K562 (cell line): ENCODE measurements around the gene DGCR8. TPM values are rescaled to one million over a fixed set of nuclear protein-coding genes. Genes with fewer than 3 reads are reported as not detected.

Experiments
- ATAC-seq: fragments of 200-7000 bp; cut with Tn5 transposase; 3 replicates; pipeline ENCODE4 v1.9.1; 2020; ENCODE audit warnings: moderate library complexity
- BruUV-seq: library from RNA; stranded (reverse); fragments of 400-500 nt; replicated peaks from 2 replicates; lab custom pipeline; 2021; lab: Mats Ljungman, UMichigan
- CTCF ChIA-PET: fragments of 300-600 bp; formaldehyde crosslinking; extraction: SDS; loops from one replicate; lab custom pipeline; 2021; ENCODE audit warnings: low intra/inter-chr PET ratio; lab: Yijun Ruan, JAX
- POLR2A ChIA-PET: fragments of 300-600, 350-650 bp; sonication (Branson Sonifier 250); formaldehyde crosslinking; extraction: SDS; loops from one replicate; lab custom pipeline; 2021; ENCODE audit warnings: antibody characterized with exemption, inconsistent platforms; lab: Yijun Ruan, JAX
- DNase-seq, 4 experiments: peaks; one replicate each; pipeline versions ENCODE4 v3.0.0 to v3.0.0-alpha.2; 2011 to 2018; ENCODE audit warnings: low spot score in 3 of 4, mixed read lengths in 3 of 4; ENCODE audit errors: extremely low read depth in 1 of 4
- FAIRE-seq: peaks from 2 replicates; lab custom pipeline; 2011; peaks lifted over from hg19 to GRCh38; lab: Jason Lieb, UNC
- H2AFZ ChIP-seq: 2 replicates; pipeline ENCODE4 v1.6.0; 2011; ENCODE audit warnings: low read depth, low read length, control low read depth, inconsistent platforms
- H3K27ac ChIP-seq: fragments of 200-600 bp; 3 replicates; pipeline ENCODE4 v1.8.0; 2011; ENCODE audit warnings: low read depth, mild to moderate bottlenecking, control low read depth, inconsistent platforms, low read length, moderate library complexity, mixed read lengths; ENCODE audit errors: extremely low read depth
- H3K27me3 ChIP-seq, 2 experiments: fragments of 300-600 bp in 1 of 2; 2 replicates in 1 of 2; 3 replicates in 1 of 2; pipeline versions ENCODE4 v1.6.0 to v1.8.0; 2011; ENCODE audit warnings: inconsistent platforms in 2 of 2, low read length in 2 of 2, mild to moderate bottlenecking in 1 of 2, mixed read lengths in 1 of 2, moderate library complexity in 1 of 2; ENCODE audit not compliant: control insufficient read depth in 2 of 2, insufficient read depth in 2 of 2
- H3K36me3 ChIP-seq: fragments of 300-600 bp; 3 replicates; pipeline ENCODE4 v1.8.0; 2011; ENCODE audit warnings: mild to moderate bottlenecking, low read length, inconsistent platforms; ENCODE audit not compliant: control insufficient read depth, insufficient read depth
- H3K4me1 ChIP-seq, 2 experiments: fragments of 200-600 bp in 1 of 2; replicated peaks in 1 of 2; 2 replicates in 1 of 2; 3 replicates in 1 of 2; pipeline versions ENCODE4 v1.5.1 to v1.8.0; 2011; ENCODE audit warnings: inconsistent platforms in 2 of 2, low read length in 2 of 2, mild to moderate bottlenecking in 1 of 2, mixed read lengths in 1 of 2, moderate library complexity in 1 of 2; ENCODE audit not compliant: control insufficient read depth in 2 of 2, insufficient read depth in 2 of 2
- H3K4me2 ChIP-seq: 2 replicates; pipeline ENCODE4 v1.6.1; 2011; ENCODE audit warnings: low read length, control low read depth, inconsistent platforms, mixed read lengths; ENCODE audit not compliant: insufficient read depth
- H3K4me3 ChIP-seq: fragments of 200-600 bp; sonication (generic), shearing (Covaris generic); 2 replicates; pipeline ENCODE4 v1.5.1; 2016; ENCODE audit warnings: control low read depth, inconsistent platforms
- H3K79me2 ChIP-seq: fragments of 200-600 bp; 3 replicates; pipeline ENCODE4 v1.8.0; 2011; ENCODE audit warnings: low read length, inconsistent platforms; ENCODE audit not compliant: control insufficient read depth, insufficient read depth
- H3K9ac ChIP-seq, 2 experiments: 2 replicates each; pipeline versions ENCODE4 v1.6.0 to v1.6.1; 2011; ENCODE audit warnings: low read depth in 2 of 2, low read length in 2 of 2, control low read depth in 1 of 2, inconsistent platforms in 1 of 2, mild to moderate bottlenecking in 1 of 2, mixed read lengths in 1 of 2; ENCODE audit not compliant: insufficient read depth in 1 of 2
- H3K9me1 ChIP-seq: one replicate; pipeline ENCODE4 v1.6.0; 2011; ENCODE audit warnings: inconsistent platforms, mild to moderate bottlenecking, low read length, moderate library complexity; ENCODE audit not compliant: control insufficient read depth, insufficient read depth
- H3K9me3 ChIP-seq: replicated peaks from 2 replicates; pipeline ENCODE4 v1.5.1; 2011; ENCODE audit warnings: low read depth, low read length, inconsistent platforms; ENCODE audit not compliant: control insufficient read depth, insufficient read depth
- H4K20me1 ChIP-seq: replicated peaks from 2 replicates; pipeline ENCODE4 v1.6.1; 2011; ENCODE audit warnings: low read length, inconsistent platforms, mixed read lengths; ENCODE audit not compliant: control insufficient read depth, insufficient read depth
- E2F8 ChIP-seq: fragments of 450-650 bp; IDR thresholded peaks from 2 replicates; pipeline ENCODE4 v1.7.1; 2018; ENCODE audit warnings: mild to moderate bottlenecking, low read depth; ENCODE audit not compliant: partially characterized antibody
- HNRNPLL ChIP-seq: fragments of 200-400 bp; formaldehyde crosslinking; IDR thresholded peaks from 2 replicates; pipeline ENCODE4 v1.6.1; 2017; ENCODE audit warnings: low read length, low read depth, mild to moderate bottlenecking; ENCODE audit not compliant: poor library complexity, severe bottlenecking
- SRF ChIP-seq, 2 experiments: fragments of 250-450, 450-650 bp in 1 of 2; sonication (Bioruptor Pico) in 1 of 2; sonication (generic) in 1 of 2; formaldehyde crosslinking; IDR thresholded peaks; 2 replicates each; pipeline versions ENCODE4 v1.5.0 to v1.5.1; 2020 to 2022; ENCODE audit warnings: mild to moderate bottlenecking in 1 of 2, missing genetic modification reagents in 1 of 2
- WGBS: fragments of 100-300 bp; shearing (Covaris generic); methylation state at CpG from one replicate; pipeline ENCODE4 v1.1.6; 2016; ENCODE audit warnings: low coverage, mixed read lengths; ENCODE audit not compliant: insufficient coverage; ENCODE audit errors: missing lambda C conversion rate; 5-methylcytosine and 5-hydroxymethylcytosine counted together
- in situ Hi-C: fragments of 300-500 bp; cut with MboI; formaldehyde crosslinking; loops from 4 replicates; pipeline ENCODE4 v1.15.0; 2018; ENCODE audit warnings: inconsistent platforms, mixed read lengths
- intact Hi-C: fragments of 100-400 bp; cut with micrococcal nuclease; formaldehyde crosslinking; loops from 2 replicates; pipeline ENCODE4 v1.14.2; 2022
- polyA plus RNA-seq, 8 experiments: library from polyadenylated mRNA; depleted of rRNA in 4 of 8; stranded (reverse) in 5 of 8; unstranded in 3 of 8; fragments of >200 nt; fragmentation: Nextera tagmentation in 2 of 8; fragmentation: Illumina TruSeq in 1 of 8; extraction: Ambion mirVana in 2 of 8; extraction: Trizol in 1 of 8; gene quantifications; 2 replicates each; pipeline versions ENCODE4 v1.2.1 to v1.2.3, GENCODE V29; 2011 to 2014; ENCODE audit warnings: inconsistent platforms in 1 of 8, missing spikeins in 1 of 8
- total RNA-seq, 7 experiments: library from RNA; depleted of rRNA in 6 of 7; stranded (reverse); fragments of >200 nt in 6 of 7; fragmentation: Illumina TruSeq in 2 of 7; extraction: Trizol in 2 of 7; gene quantifications; 2 replicates each; pipeline versions ENCODE4 v1.2.1 to v1.2.3, GENCODE V29; 2011 to 2021; ENCODE audit warnings: low replicate concordance in 1 of 7
- TF ChIP-seq, protein P1 (sequence below), 3 experiments: IDR thresholded peaks in 2 of 3; conservative IDR thresholded peaks in 1 of 3; 2 replicates each; pipeline ENCODE4 v1.5.1; 2011 to 2012; ENCODE audit warnings: low read length in 3 of 3, mild to moderate bottlenecking in 3 of 3, control low read depth in 2 of 3, improper control_type of control experiment in 1 of 3, inconsistent platforms in 1 of 3, low read depth in 1 of 3, mixed read lengths in 1 of 3, moderate library complexity in 1 of 3; ENCODE audit not compliant: insufficient read depth in 2 of 3
- TF ChIP-seq, protein P2 (sequence below): fragments of 450-650 bp; IDR thresholded peaks from 2 replicates; pipeline ENCODE4 v1.6.1; 2016; ENCODE audit warnings: low read depth

DGCR8 gene
- total and polyA plus RNA-seq, 9 of the 15 experiments (the other 6 are each of a cell fraction or from before 2014, with no cell fraction given), result 5.9 to 144 (median 80.1) TPM

DNA sequence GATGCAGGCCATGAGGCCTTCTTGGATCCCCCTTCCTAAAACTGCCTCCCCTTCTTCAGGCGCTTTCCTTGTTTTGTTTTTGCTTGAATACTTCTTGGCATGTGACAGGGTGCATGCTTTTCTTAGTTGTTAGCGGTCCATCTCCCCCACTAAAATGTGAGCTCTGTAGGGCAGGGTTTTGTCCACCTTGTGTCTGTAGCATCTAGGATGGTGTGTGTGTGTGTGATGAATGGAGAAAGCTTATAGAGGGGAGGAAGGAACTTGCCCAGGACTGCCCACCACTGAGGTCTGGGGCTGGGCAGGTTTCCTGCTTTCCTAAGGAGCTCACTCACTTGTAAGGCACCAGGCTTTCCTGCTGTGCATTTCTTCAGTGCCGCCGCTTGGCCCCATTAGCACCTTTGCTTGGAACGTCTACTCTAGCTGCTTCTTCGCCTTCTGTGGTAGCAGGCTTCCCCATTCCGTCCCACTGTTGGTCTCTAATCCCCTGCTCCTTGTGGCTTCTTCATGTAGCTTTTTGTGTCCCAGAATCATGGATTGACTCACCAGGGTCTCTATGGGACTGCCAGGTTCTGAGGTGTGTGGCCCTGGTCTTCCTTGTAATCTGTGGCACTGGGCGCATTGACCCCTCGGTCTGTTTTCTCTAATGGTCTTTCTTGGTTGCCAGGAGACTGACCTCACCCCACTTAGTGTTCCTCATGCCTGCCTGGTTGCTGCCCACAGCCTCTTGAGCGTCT is 3.3 kb downstream of the DGCR8 start:
- peaks cover 84% of the 10 kb centered on the region for H3K79me2 ChIP-seq
- H3K4me2 ChIP-seq, result peak overlapping the region; percentile 76
- H3K9me3 ChIP-seq, result no peaks in the 10 kb centered on the region
- ChIA-PET POLR2A (interaction anchor here (0.6 to 10.4 kb wide), 27 partner anchors 8 to 327 kb away, joined by 3 to 145 read pairs (median 4); partner anchors contain the start of genes COMT, RANBP1, TANGO2 and TRMT2A), CTCF (interaction anchor here (2.8 kb wide), 1 partner anchor 113 kb away, joined by 19 read pairs; no protein-coding TSS in a partner anchor)
- in situ Hi-C loops, result no loop called here
- no TSS peak for BruUV-seq
- peak overlapping the region; percentile 1; the same call in 1 of the 2 replicates for H3K4me3 ChIP-seq
- WGBS, result 73% methylated on average over 10 of the region's 10 CpGs
- peak overlapping the region; percentile 38 for H3K27ac ChIP-seq
- ATAC-seq (no peak), DNase-seq (peak in 1 of 4 experiments; percentile 47), FAIRE-seq (no peak)
- peaks cover 45 to 71% of the 10 kb centered on the region in 2 experiments for H3K4me1 ChIP-seq
- intact Hi-C loops, result no loop called here
- peak overlapping the region; percentile 39 to 89 for H3K9ac ChIP-seq
- H3K36me3 ChIP-seq, result peaks cover 68% of the 10 kb centered on the region
- H2AFZ ChIP-seq, result no peak overlapping the region
- peaks cover 33% of the 10 kb centered on the region for H4K20me1 ChIP-seq
- H3K27me3 ChIP-seq, result no peaks in the 10 kb centered on the region
- H3K9me1 ChIP-seq, result peaks cover 16% of the 10 kb centered on the region
- TF ChIP-seq E2F8 (no peak), HNRNPLL (peak; percentile 21), SRF (CRISPR knock-in tag; IDR thresholded peaks at IDR 0.05) (0 out of 4 replicates have a peak, but pooled peaks of 1 of the 2 experiments have one; percentile 28)
- TF ChIP-seq, protein P1, sequence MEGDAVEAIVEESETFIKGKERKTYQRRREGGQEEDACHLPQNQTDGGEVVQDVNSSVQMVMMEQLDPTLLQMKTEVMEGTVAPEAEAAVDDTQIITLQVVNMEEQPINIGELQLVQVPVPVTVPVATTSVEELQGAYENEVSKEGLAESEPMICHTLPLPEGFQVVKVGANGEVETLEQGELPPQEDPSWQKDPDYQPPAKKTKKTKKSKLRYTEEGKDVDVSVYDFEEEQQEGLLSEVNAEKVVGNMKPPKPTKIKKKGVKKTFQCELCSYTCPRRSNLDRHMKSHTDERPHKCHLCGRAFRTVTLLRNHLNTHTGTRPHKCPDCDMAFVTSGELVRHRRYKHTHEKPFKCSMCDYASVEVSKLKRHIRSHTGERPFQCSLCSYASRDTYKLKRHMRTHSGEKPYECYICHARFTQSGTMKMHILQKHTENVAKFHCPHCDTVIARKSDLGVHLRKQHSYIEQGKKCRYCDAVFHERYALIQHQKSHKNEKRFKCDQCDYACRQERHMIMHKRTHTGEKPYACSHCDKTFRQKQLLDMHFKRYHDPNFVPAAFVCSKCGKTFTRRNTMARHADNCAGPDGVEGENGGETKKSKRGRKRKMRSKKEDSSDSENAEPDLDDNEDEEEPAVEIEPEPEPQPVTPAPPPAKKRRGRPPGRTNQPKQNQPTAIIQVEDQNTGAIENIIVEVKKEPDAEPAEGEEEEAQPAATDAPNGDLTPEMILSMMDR (IDR thresholded peaks at IDR 0.05 in 2 of 3, conservative IDR thresholded peaks at IDR 0.05 in 1 of 3; ENCODE audit: insufficient read depth in 2 of 3, low read depth in 1 of 3, low read length in 3 of 3), result 0 out of 6 replicates have a peak, but pooled peaks of 1 of the 3 experiments have one; percentile 35
- TF ChIP-seq, protein P2, sequence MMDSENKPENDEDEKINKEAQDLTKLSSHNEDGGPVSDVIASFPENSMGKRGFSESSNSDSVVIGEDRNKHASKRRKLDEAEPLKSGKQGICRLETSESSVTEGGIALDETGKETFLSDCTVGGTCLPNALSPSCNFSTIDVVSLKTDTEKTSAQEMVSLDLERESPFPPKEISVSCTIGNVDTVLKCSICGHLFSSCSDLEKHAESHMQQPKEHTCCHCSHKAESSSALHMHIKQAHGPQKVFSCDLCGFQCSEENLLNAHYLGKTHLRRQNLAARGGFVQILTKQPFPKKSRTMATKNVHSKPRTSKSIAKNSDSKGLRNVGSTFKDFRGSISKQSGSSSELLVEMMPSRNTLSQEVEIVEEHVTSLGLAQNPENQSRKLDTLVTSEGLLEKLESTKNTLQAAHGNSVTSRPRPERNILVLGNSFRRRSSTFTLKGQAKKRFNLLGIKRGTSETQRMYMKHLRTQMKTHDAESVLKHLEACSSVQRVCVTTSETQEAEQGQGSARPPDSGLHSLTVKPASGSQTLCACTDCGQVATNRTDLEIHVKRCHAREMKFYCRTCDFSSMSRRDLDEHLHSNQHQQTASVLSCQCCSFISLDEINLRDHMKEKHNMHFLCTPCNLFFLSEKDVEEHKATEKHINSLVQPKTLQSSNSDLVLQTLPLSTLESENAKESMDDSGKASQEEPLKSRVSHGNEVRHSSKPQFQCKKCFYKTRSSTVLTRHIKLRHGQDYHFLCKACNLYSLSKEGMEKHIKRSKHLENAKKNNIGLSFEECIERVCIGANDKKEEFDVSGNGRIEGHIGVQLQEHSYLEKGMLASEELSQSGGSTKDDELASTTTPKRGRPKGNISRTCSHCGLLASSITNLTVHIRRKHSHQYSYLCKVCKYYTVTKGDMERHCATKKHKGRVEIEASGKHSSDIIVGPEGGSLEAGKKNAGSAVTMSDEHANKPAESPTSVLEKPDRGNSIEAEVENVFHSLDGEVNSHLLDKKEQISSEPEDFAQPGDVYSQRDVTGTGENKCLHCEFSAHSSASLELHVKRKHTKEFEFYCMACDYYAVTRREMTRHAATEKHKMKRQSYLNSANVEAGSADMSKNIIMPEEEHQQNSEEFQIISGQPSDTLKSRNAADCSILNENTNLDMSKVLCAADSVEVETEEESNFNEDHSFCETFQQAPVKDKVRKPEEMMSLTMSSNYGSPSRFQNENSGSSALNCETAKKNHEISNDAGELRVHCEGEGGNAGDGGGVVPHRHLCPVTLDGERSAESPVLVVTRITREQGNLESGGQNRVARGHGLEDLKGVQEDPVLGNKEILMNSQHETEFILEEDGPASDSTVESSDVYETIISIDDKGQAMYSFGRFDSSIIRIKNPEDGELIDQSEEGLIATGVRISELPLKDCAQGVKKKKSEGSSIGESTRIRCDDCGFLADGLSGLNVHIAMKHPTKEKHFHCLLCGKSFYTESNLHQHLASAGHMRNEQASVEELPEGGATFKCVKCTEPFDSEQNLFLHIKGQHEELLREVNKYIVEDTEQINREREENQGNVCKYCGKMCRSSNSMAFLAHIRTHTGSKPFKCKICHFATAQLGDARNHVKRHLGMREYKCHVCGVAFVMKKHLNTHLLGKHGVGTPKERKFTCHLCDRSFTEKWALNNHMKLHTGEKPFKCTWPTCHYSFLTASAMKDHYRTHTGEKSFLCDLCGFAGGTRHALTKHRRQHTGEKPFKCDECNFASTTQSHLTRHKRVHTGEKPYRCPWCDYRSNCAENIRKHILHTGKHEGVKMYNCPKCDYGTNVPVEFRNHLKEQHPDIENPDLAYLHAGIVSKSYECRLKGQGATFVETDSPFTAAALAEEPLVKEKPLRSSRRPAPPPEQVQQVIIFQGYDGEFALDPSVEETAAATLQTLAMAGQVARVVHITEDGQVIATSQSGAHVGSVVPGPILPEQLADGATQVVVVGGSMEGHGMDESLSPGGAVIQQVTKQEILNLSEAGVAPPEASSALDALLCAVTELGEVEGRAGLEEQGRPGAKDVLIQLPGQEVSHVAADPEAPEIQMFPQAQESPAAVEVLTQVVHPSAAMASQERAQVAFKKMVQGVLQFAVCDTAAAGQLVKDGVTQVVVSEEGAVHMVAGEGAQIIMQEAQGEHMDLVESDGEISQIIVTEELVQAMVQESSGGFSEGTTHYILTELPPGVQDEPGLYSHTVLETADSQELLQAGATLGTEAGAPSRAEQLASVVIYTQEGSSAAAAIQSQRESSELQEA, result no peak
